H9 (cell line): Measurements from ENCODE around the gene FAM209A. TPM values are rescaled to one million over a fixed set of nuclear protein-coding genes. Genes with fewer than 3 reads are reported as not detected.

Source experiments
- DNase-seq: peaks from one replicate; pipeline ENCODE4 v3.0.0-alpha.2; 2017
- H2AFZ ChIP-seq: one replicate; pipeline ENCODE4 v1.6.1; 2013; ENCODE audit warnings: mild to moderate bottlenecking, low read length, control low read depth, moderate library complexity
- H2AK5ac ChIP-seq: 2 replicates; pipeline ENCODE4 v1.6.1; 2013; ENCODE audit warnings: low read length, control low read depth, mixed read lengths; ENCODE audit not compliant: insufficient read length
- H2BK120ac ChIP-seq: one replicate; pipeline ENCODE4 v1.6.1; 2013; ENCODE audit warnings: low read depth, mild to moderate bottlenecking, low read length, control low read depth, inconsistent platforms; ENCODE audit not compliant: poor library complexity, severe bottlenecking
- H2BK12ac ChIP-seq: 2 replicates; pipeline ENCODE4 v1.6.1; 2013; ENCODE audit warnings: low read length, control low read depth, mixed read lengths, low read depth; ENCODE audit not compliant: insufficient read length
- H2BK15ac ChIP-seq: 2 replicates; pipeline ENCODE4 v1.6.1; 2013; ENCODE audit warnings: low read depth, low read length, control low read depth
- H2BK20ac ChIP-seq: one replicate; pipeline ENCODE4 v1.6.1; 2013; ENCODE audit warnings: low read depth, mild to moderate bottlenecking, low read length, control low read depth, inconsistent platforms; ENCODE audit not compliant: poor library complexity, severe bottlenecking
- H2BK5ac ChIP-seq: 2 replicates; pipeline ENCODE4 v1.6.1; 2013; ENCODE audit warnings: low read length, control low read depth, mixed read lengths; ENCODE audit not compliant: insufficient read length
- H3K14ac ChIP-seq: 2 replicates; pipeline ENCODE4 v1.6.1; 2013; ENCODE audit warnings: low read length, control low read depth; ENCODE audit not compliant: insufficient read depth
- H3K18ac ChIP-seq: 2 replicates; pipeline ENCODE4 v1.6.1; 2013; ENCODE audit warnings: low read depth, mild to moderate bottlenecking, mixed read lengths, low read length, control low read depth; ENCODE audit not compliant: insufficient read length
- H3K23ac ChIP-seq: 2 replicates; pipeline ENCODE4 v1.6.1; 2013; ENCODE audit warnings: low read length, control low read depth, mixed read lengths, low read depth; ENCODE audit not compliant: insufficient read length
- H3K23me2 ChIP-seq: 2 replicates; pipeline ENCODE4 v1.6.1; 2013; ENCODE audit warnings: low read depth, mild to moderate bottlenecking, mixed read lengths, low read length, control low read depth; ENCODE audit not compliant: insufficient read length, poor library complexity, severe bottlenecking
- H3K27ac ChIP-seq: 2 replicates; pipeline ENCODE4 v1.5.1; 2013; ENCODE audit warnings: low read length, control low read depth, mixed read lengths, low read depth; ENCODE audit not compliant: insufficient read length
- H3K27me3 ChIP-seq: 2 replicates; pipeline ENCODE4 v1.6.1; 2013; ENCODE audit warnings: low read length, control low read depth, inconsistent platforms; ENCODE audit not compliant: insufficient read depth
- H3K4ac ChIP-seq: 2 replicates; pipeline ENCODE4 v1.6.1; 2013; ENCODE audit warnings: low read depth, mild to moderate bottlenecking, control low read depth, inconsistent platforms, low read length, moderate library complexity
- H3K4me1 ChIP-seq: 2 replicates; pipeline ENCODE4 v1.6.1; 2013; ENCODE audit warnings: low read length, control low read depth, inconsistent platforms; ENCODE audit not compliant: insufficient read depth
- H3K4me2 ChIP-seq: 2 replicates; pipeline ENCODE4 v1.6.1; 2013; ENCODE audit warnings: low read length, control low read depth, mixed read lengths; ENCODE audit not compliant: insufficient read length, insufficient read depth
- H3K56ac ChIP-seq: 2 replicates; pipeline ENCODE4 v1.6.1; 2013; ENCODE audit warnings: low read depth, mild to moderate bottlenecking, mixed read lengths, low read length, control low read depth; ENCODE audit not compliant: insufficient read length
- H3K79me1 ChIP-seq: 2 replicates; pipeline ENCODE4 v1.6.1; 2013; ENCODE audit warnings: low read depth, mild to moderate bottlenecking, moderate library complexity, low read length, control low read depth, inconsistent platforms; ENCODE audit not compliant: insufficient read depth, poor library complexity, severe bottlenecking
- H3K79me2 ChIP-seq: 2 replicates; pipeline ENCODE4 v1.6.1; 2013; ENCODE audit warnings: low read length, control low read depth, inconsistent platforms; ENCODE audit not compliant: insufficient read depth
- H3K9ac ChIP-seq: 2 replicates; pipeline ENCODE4 v1.6.1; 2013; ENCODE audit warnings: low read length, control low read depth, mixed read lengths; ENCODE audit not compliant: insufficient read length; ENCODE audit errors: extremely low read depth
- H3K9me3 ChIP-seq: one replicate; pipeline ENCODE4 v1.6.1; 2013; ENCODE audit warnings: low read depth, low read length, inconsistent platforms; ENCODE audit not compliant: control insufficient read depth
- H3T11ph ChIP-seq: one replicate; pipeline ENCODE4 v1.6.1; 2013; ENCODE audit warnings: mild to moderate bottlenecking, low read length, control low read depth, inconsistent platforms
- H4K20me1 ChIP-seq: one replicate; pipeline ENCODE4 v1.6.1; 2013; ENCODE audit not compliant: control insufficient read depth, insufficient read length, insufficient read depth
- H4K5ac ChIP-seq: 2 replicates; pipeline ENCODE4 v1.6.1; 2013; ENCODE audit warnings: low read depth, mild to moderate bottlenecking, mixed read lengths, low read length, control low read depth; ENCODE audit not compliant: insufficient read length
- H4K8ac ChIP-seq: replicated peaks from 2 replicates; pipeline ENCODE4 v1.6.1; 2013; ENCODE audit warnings: low read length, control low read depth, mixed read lengths, low read depth; ENCODE audit not compliant: insufficient read length
- H4K91ac ChIP-seq: 2 replicates; pipeline ENCODE4 v1.6.1; 2013; ENCODE audit warnings: low read depth, mild to moderate bottlenecking, moderate library complexity, mixed read lengths, low read length, control low read depth; ENCODE audit not compliant: insufficient read length
- H3K27ac Mint-ChIP-seq, 3 experiments: 2 replicates in 2 of 3; 3 replicates in 1 of 3; pipeline ENCODE4 v1.8.0; 2020 to 2021; ENCODE audit warnings: mixed read lengths in 3 of 3, mild to moderate bottlenecking in 1 of 3, moderate library complexity in 1 of 3
- H3K27me3 Mint-ChIP-seq: 2 replicates; pipeline ENCODE4 v1.8.0; 2021; ENCODE audit warnings: low read depth, mild to moderate bottlenecking, moderate library complexity, mixed read lengths
- H3K36me3 Mint-ChIP-seq, 3 experiments: 2 replicates in 2 of 3; 3 replicates in 1 of 3; pipeline ENCODE4 v1.8.0; 2020 to 2021; ENCODE audit warnings: low read depth in 3 of 3, mixed read lengths in 3 of 3; ENCODE audit not compliant: insufficient read depth in 1 of 3
- H3K4me1 Mint-ChIP-seq, 2 experiments: 2 replicates each; pipeline ENCODE4 v1.8.0; 2020; ENCODE audit warnings: mixed read lengths in 2 of 2
- H3K4me3 Mint-ChIP-seq, 2 experiments: 2 replicates in 1 of 2; 3 replicates in 1 of 2; pipeline ENCODE4 v1.8.0; 2020 to 2021; ENCODE audit warnings: mild to moderate bottlenecking in 2 of 2, mixed read lengths in 2 of 2, moderate library complexity in 1 of 2
- H3K9me3 Mint-ChIP-seq, 2 experiments: 2 replicates in 1 of 2; 3 replicates in 1 of 2; pipeline ENCODE4 v1.8.0; 2020; ENCODE audit warnings: mild to moderate bottlenecking in 2 of 2, mixed read lengths in 2 of 2, moderate library complexity in 1 of 2
- CTCF ChIP-seq: fragments of 200-600 bp; sonication (generic); conservative IDR thresholded peaks from 3 replicates; pipeline ENCODE4 v1.8.0; 2021; ENCODE audit warnings: antibody characterized with exemption, mild to moderate bottlenecking
- WGBS: extraction: QIAGEN DNeasy Blood & Tissue Kit; methylation state at CpG from one replicate; pipeline ENCODE4 v1.1.7; 2013; ENCODE audit warnings: missing lambda C conversion rate, low lambda C conversion rate, mixed read lengths; ENCODE audit not compliant: insufficient read length; ENCODE audit errors: extremely low coverage; 5-methylcytosine and 5-hydroxymethylcytosine counted together
- total RNA-seq: library from RNA; stranded (reverse); gene quantifications from 2 replicates; pipeline ENCODE4 v1.2.1, GENCODE V29; 2021

The FAM209A gene
- total RNA-seq, 1 experiment from 2014 or later = not detected

DNA sequence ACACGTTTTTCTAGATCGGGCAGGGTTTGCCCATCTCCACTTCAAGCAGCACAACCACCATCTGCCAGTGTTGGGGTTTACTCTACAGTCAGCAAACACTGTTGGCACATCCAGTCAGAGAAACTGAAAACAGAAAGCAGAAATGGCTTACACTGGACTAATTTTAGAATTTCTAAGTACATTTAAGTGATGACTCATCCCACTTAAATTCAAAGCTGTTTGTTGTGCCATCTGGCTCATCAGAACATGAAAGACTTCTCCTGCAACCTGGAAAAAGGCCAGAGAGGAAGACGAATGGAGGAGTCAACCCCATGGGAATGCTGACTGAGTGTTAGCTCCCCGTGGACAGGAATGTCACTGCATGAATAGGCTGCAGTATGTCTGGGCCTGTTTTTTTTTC, 30.3 kb downstream of the FAM209A start:
- Histone ChIP-seq H2BK5ac (no peak overlapping the region), H3K27me3 (no peaks in the 10 kb centered on the region), H3K4me2 (no peak overlapping the region), H3K27ac (no peak overlapping the region), H3K23ac (no peak overlapping the region), H2AK5ac (no peak overlapping the region), H4K5ac (no peak overlapping the region), H3K14ac (no peak overlapping the region), H4K91ac (no peak overlapping the region), H3T11ph (no peak overlapping the region), H3K56ac (no peak overlapping the region), H2BK15ac (no peak overlapping the region), H2BK12ac (no peak overlapping the region), H3K4me1 (no peaks in the 10 kb centered on the region), H2AFZ (no peak overlapping the region), H3K18ac (no peak overlapping the region), H3K9me3 (no peaks in the 10 kb centered on the region), H3K9ac (no peak overlapping the region), H4K20me1 (no peaks in the 10 kb centered on the region), H3K79me1 (no peaks in the 10 kb centered on the region), H3K4ac (no peak overlapping the region), H3K79me2 (no peaks in the 10 kb centered on the region), H2BK120ac (no peak overlapping the region), H2BK20ac (no peak overlapping the region), H3K23me2 (no peaks in the 10 kb centered on the region), H4K8ac (no peak overlapping the region)
- H3K4me3 Mint-ChIP-seq = no peak overlapping the region
- H3K9me3 Mint-ChIP-seq = no peaks in the 10 kb centered on the region; a peak in 1 of 5 replicates
- no peak for TF ChIP-seq CTCF
- H3K27me3 Mint-ChIP-seq = no peaks in the 10 kb centered on the region
- H3K36me3 Mint-ChIP-seq = no peaks in the 10 kb centered on the region
- DNase-seq = peak; percentile 40
- peak overlapping the region in 1 of 3 experiments; percentile 24; a peak in 1 of 7 replicates for H3K27ac Mint-ChIP-seq
- no CpG with 5 or more reads among the region's 4 CpGs for WGBS
- peaks cover 7% of the 10 kb centered on the region in 2 experiments for H3K4me1 Mint-ChIP-seq
